ENCODE data around the gene PTPRM. TPM values are rescaled to one million over a fixed set of nuclear protein-coding genes. Genes with fewer than 3 reads are reported as not detected.

Gene PTPRM
- total RNA-seq, 2 donors from 2014 or later: 80.1 to 106 TPM

DNA sequence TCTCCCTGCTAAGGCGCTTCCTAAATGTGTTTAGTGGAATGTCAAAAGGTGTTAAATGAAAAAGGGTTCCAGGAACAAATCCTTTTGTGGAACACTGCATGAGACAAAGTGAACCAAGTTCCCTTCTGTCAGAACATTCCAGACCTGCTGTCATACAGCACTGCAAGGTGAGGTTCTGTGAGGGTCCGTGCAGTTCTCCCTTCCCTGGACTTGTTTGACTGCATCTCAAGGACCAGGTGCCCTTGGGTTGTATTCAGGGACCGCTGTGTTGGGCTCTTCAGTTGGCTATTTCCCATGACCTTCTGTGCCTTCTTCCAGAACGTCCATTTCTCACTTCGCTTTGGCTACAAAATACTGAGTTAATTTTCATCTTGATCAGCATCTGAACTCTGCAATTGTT, 328.2 kb downstream of the PTPRM start:
- Histone ChIP-seq H3K27ac (no peak overlapping the region), H3K9me3 (no peaks in the 10 kb centered on the region), H3K27me3 (no peaks in the 10 kb centered on the region), H3K4me3 (no peak overlapping the region), H3K4me1 (peaks cover 0 to 14% of the 10 kb centered on the region in 2 donors), H3K36me3 (no peaks in the 10 kb centered on the region)
- TF ChIP-seq, protein P1, sequence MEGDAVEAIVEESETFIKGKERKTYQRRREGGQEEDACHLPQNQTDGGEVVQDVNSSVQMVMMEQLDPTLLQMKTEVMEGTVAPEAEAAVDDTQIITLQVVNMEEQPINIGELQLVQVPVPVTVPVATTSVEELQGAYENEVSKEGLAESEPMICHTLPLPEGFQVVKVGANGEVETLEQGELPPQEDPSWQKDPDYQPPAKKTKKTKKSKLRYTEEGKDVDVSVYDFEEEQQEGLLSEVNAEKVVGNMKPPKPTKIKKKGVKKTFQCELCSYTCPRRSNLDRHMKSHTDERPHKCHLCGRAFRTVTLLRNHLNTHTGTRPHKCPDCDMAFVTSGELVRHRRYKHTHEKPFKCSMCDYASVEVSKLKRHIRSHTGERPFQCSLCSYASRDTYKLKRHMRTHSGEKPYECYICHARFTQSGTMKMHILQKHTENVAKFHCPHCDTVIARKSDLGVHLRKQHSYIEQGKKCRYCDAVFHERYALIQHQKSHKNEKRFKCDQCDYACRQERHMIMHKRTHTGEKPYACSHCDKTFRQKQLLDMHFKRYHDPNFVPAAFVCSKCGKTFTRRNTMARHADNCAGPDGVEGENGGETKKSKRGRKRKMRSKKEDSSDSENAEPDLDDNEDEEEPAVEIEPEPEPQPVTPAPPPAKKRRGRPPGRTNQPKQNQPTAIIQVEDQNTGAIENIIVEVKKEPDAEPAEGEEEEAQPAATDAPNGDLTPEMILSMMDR (IDR thresholded peaks at IDR 0.05): no peak
- DNase-seq (ENCODE audit: low spot score): no peak

DNA sequence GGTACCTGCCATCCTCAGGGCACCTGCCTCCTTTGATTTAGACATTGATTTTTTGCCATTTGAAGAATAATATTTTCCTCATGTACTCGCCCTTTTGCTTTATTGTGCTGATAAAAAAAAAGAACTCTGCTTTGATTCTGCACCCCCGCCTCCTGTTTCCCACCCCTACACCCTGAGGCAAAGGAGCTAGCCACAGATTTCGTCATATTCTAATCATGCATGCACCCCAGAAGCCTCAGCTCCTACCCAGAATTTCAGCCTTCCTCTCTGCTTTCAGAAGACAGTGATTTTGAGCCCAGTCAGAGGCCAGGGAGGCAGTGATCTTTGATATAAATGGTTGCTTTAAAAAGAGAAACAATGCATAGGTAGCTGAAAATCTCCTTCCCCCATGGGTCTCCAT, 329.0 kb downstream of the PTPRM start:
- no peak overlapping the region for H3K4me3 ChIP-seq
- no peak overlapping the region for H3K27ac ChIP-seq
- TF ChIP-seq, protein P1 (IDR thresholded peaks at IDR 0.05): no peak
- H3K4me1 ChIP-seq: peaks cover 0 to 14% of the 10 kb centered on the region in 2 donors
- H3K27me3 ChIP-seq: no peaks in the 10 kb centered on the region
- H3K9me3 ChIP-seq: no peaks in the 10 kb centered on the region
- no peak for DNase-seq (ENCODE audit: low spot score)
- no peaks in the 10 kb centered on the region for H3K36me3 ChIP-seq

DNA sequence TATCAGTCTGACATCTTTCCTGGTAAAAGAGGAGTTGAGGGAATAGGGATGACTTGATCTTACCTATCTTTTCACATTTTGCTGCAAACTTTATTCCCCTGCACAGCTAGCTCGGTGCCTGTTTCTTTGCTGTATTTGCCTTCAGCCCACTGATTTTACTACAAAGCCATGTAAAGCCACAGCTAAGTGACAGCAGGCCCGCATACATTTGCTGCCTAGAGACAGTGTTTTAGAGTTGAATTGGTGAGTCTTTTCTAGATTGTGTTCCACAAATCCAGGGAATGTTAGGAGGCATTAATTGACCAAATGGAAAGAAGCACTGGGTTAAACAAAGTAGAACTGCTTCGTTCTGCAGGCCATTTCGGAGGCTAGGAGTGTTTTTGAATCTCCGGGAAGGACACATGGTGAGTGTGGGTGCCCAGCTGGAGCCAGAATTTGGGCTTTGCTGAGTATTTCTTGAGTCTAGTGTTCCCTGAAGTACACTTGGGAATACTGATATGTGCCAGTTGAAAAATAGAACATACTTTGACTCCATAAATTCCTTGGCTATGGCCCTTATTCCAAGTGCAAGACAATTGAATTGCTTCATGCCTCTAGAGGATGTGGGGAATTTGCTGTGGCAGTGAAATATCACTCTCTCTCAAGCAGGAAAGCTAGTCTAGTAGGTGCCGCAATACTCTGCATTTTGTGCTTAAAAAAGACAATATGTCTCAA, 329.8 kb downstream of the PTPRM start:
- TF ChIP-seq, protein P1 (IDR thresholded peaks at IDR 0.05): no peak

DNA sequence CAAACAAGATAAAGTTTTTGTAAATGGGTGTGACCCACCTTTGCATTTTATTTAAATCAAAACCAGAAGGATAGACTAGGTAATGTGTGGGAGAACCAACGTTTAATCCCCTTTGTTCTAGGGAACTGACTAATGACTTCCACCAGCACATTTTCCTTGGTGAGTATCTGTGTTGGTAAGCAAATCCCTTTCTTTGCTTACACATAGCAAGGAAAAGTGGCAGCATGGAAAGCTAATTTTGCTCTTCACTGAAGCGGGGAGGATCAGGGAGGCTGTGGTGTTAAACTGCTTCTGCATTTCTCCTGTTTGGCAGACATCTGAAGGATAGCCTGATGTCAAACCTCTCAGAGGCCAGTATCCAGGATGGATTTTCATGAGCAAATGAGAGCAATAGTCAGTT, 331.1 kb downstream of the PTPRM start:
- Histone ChIP-seq H3K27ac (no peak overlapping the region), H3K4me1 (peaks cover 0 to 14% of the 10 kb centered on the region in 2 donors)
- TF ChIP-seq, protein P1 (IDR thresholded peaks at IDR 0.05): no peak

More for the DNA sequence above, 329.8 kb downstream of the PTPRM start:
- Histone ChIP-seq H3K27me3 (no peaks in the 10 kb centered on the region), H3K9me3 (no peaks in the 10 kb centered on the region), H3K27ac (no peak overlapping the region), H3K4me1 (peaks cover 0 to 14% of the 10 kb centered on the region in 2 donors), H3K36me3 (no peaks in the 10 kb centered on the region), H3K4me3 (no peak overlapping the region)
- DNase-seq (ENCODE audit: low spot score): no peak

DNA sequence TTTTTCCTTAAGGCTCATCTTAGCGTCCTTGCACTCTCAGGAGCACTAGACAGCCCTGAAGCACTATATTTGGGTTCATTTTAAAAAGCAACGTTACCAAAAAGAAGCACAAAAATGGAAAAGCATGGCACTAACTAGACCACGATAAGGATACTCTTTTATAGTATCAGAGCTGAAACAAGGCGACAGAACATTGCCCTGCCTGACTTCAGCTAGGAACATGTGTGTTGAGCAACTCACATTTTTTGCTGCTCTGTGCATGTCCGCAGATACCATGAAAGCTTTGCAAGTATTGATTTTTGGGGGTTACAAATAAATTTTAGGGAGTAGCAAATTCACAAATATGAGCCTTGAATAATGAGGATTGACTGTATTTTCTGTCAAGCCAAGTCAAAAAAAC, 332.0 kb downstream of the PTPRM start:
- TF ChIP-seq, protein P1 (IDR thresholded peaks at IDR 0.05): no peak
- Histone ChIP-seq H3K9me3 (no peaks in the 10 kb centered on the region), H3K27me3 (no peaks in the 10 kb centered on the region), H3K36me3 (no peaks in the 10 kb centered on the region), H3K4me1 (peaks cover 0 to 14% of the 10 kb centered on the region in 2 donors), H3K27ac (no peak overlapping the region), H3K4me3 (no peak overlapping the region)
- no peak for DNase-seq (ENCODE audit: low spot score)

More for the DNA sequence above, 331.1 kb downstream of the PTPRM start:
- H3K36me3 ChIP-seq: no peaks in the 10 kb centered on the region
- no peaks in the 10 kb centered on the region for H3K9me3 ChIP-seq
- DNase-seq (ENCODE audit: low spot score): no peak
- H3K4me3 ChIP-seq: no peak overlapping the region
- no peaks in the 10 kb centered on the region for H3K27me3 ChIP-seq

DNA sequence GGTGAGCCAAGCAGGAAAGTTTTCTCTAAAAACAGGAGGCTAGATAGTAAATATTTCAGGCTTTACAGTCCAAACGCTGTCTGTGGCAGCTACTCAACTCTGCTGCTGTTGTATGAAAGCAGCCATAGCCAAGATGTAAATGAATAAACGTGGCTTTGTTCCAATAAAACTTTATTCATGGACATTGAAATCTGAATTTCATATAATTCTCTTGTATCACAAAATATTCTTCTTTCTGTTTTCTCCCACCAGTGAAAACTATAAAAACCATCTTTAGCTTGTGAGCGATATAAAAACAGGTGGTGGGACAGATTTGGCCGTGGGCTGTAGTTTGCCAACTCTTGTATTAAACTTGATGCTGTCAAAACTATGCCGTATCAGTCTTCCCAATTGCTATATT, 333.0 kb downstream of the PTPRM start:
- DNase-seq (ENCODE audit: low spot score): no peak
- no peak overlapping the region for H3K27ac ChIP-seq
- H3K9me3 ChIP-seq: no peaks in the 10 kb centered on the region
- peaks cover 0 to 14% of the 10 kb centered on the region in 2 donors for H3K4me1 ChIP-seq
- H3K4me3 ChIP-seq: no peak overlapping the region
- no peaks in the 10 kb centered on the region for H3K27me3 ChIP-seq
- TF ChIP-seq, protein P1 (IDR thresholded peaks at IDR 0.05): no peak
- no peaks in the 10 kb centered on the region for H3K36me3 ChIP-seq

Measured in right atrium auricular region (tissue), 2 donors.